Pancreas (tissue), 10 donors: ENCODE data around the gene CDH20. TPM values are rescaled to one million over a fixed set of nuclear protein-coding genes. Genes with fewer than 3 reads are reported as not detected.

ENCODE experiments used
- ATAC-seq, 4 donors: fragments of 200-7000 bp; cut with Tn5 transposase; one replicate each; pipeline versions ENCODE4 v1.8.0 to v1.9.1; 2020; ENCODE audit warnings: mild to moderate bottlenecking in 4 of 4, moderate library complexity in 4 of 4
- DNase-seq, 6 donors: peaks; one replicate each; pipeline ENCODE4 v3.0.0-alpha.2; 2020
- FAIRE-seq: peaks from 2 replicates; lab custom pipeline; 2012; peaks lifted over from hg19 to GRCh38; lab: Jason Lieb, UNC
- H3K27ac ChIP-seq, 4 donors: fragments of 200-600 bp; sonication (generic); 1 replicate in 3 of 4; 2 replicates in 1 of 4; pipeline versions ENCODE4 v1.5.0 to v1.8.0; 2020
- H3K27me3 ChIP-seq, 4 donors: fragments of 200-600 bp; one replicate each; pipeline ENCODE4 v1.8.0; 2021
- H3K36me3 ChIP-seq, 3 donors: fragments of 200-600 bp; sonication (generic) in 1 of 3; one replicate each; pipeline versions ENCODE4 v1.5.0 to v1.8.0; 2020 to 2021
- H3K4me1 ChIP-seq, 3 donors: fragments of 200-600 bp; one replicate each; pipeline ENCODE4 v1.8.0; 2021
- H3K4me3 ChIP-seq, 4 donors: fragments of 200-600 bp; sonication (generic) in 2 of 4; one replicate each; pipeline versions ENCODE4 v1.5.0 to v1.8.0; 2020 to 2021
- H3K9me3 ChIP-seq, 4 donors: fragments of 200-600 bp; one replicate each; pipeline ENCODE4 v1.8.0; 2021
- CTCF ChIP-seq, 4 donors: fragments of 200-600 bp; sonication (generic) in 3 of 4; IDR thresholded peaks; one replicate each; pipeline versions ENCODE4 v1.5.0 to v1.8.0; 2021; ENCODE audit warnings: antibody characterized with exemption in 4 of 4
- WGBS, 2 donors: extraction: QIAGEN DNeasy Blood & Tissue Kit; methylation state at CpG; one replicate each; pipeline ENCODE4 v1.1.7; 2013; 5-methylcytosine and 5-hydroxymethylcytosine counted together
- intact Hi-C, 3 donors: fragments of 100-400 bp; cut with DNase I; formaldehyde crosslinking; loops; one replicate each; pipeline versions ENCODE4 v1.11.1 to v1.14.2; 2022
- polyA plus RNA-seq, 2 donors: library from polyadenylated mRNA; stranded (reverse); fragments of 200-250 nt; gene quantifications; one replicate each; pipeline ENCODE4 v1.2.3, GENCODE V29; 2013
- total RNA-seq, 6 donors: library from RNA; stranded (reverse); fragmentation: NEBNext Ultra II Directional in 4 of 6; extraction: Animal tissue kit (Norgen Biotek cat#: 25700) in 4 of 6; gene quantifications; one replicate each; pipeline versions ENCODE4 v1.2.1 to v1.2.4, GENCODE V29; 2021 to 2023
- donor health status: healthy with polysubstance abuse.
- donor health status: DM: no; HTN: no; CAD: no; lungs with moderate emphysema.
- donor health status: DM: no; HTN: no; CAD: no.
- donor health status: control.
- donor health status: control.
- donor health status: Bipolar disorder and iron deficiency.
- donor health status: DM: yes; HTN: yes; CAD: no.
- donor health status: DM: no; HTN: no; CAD: no.
- donor health status: DM: no; HTN: no; CAD: no.
- donor health status: DM: yes; HTN: yes; CAD: no.

CDH20 gene
- total and polyA plus RNA-seq, 8 donors: 0.02 to 0.17 TPM; not detected in 6

- H3K4me1 ChIP-seq: no peaks in the 10 kb centered on the region
- intact Hi-C loops: loop anchor here in 1 of 3 donors (10.0 kb wide), 1 partner anchor 559 kb away; no protein-coding TSS in a partner anchor
- ATAC-seq: no peak
- no peak for FAIRE-seq
- no peak overlapping the region for H3K27ac ChIP-seq
- TF ChIP-seq CTCF (IDR thresholded peaks at IDR 0.05): no peak
- H3K9me3 ChIP-seq: no peaks in the 10 kb centered on the region
- no peaks in the 10 kb centered on the region for H3K36me3 ChIP-seq
- no peak for DNase-seq
- 49 to 60% methylated on average over 3 of the region's 3 CpGs for WGBS, 2 donors
- no peak overlapping the region for H3K4me3 ChIP-seq
- H3K27me3 ChIP-seq: no peaks in the 10 kb centered on the region
Measured at GRCh38 chr18:61575419-61575818, 242.2 kb downstream of the CDH20 start.

- no peak for TF ChIP-seq CTCF (IDR thresholded peaks at IDR 0.05)
- H3K9me3 ChIP-seq: no peaks in the 10 kb centered on the region
- WGBS, 2 donors: 52 to 68% methylated on average over 2 of the region's 2 CpGs
Measured at GRCh38 chr18:61578846-61579245, 245.6 kb downstream of the CDH20 start.

GRCh38 chr18:61579581-61579980 is 246.4 kb downstream of the CDH20 start:
- Histone ChIP-seq H3K4me1 (peaks cover 0 to 3% (median 0%) of the 10 kb centered on the region in 3 donors), H3K27me3 (no peaks in the 10 kb centered on the region), H3K9me3 (no peaks in the 10 kb centered on the region), H3K4me3 (no peak overlapping the region), H3K36me3 (no peaks in the 10 kb centered on the region), H3K27ac (no peak overlapping the region)
- ATAC-seq (no peak), FAIRE-seq (no peak), DNase-seq (no peak)
- intact Hi-C loops: loop anchor here in 1 of 3 donors (10.0 kb wide), 1 partner anchor 555 kb away; no protein-coding TSS in a partner anchor
- 49 to 52% methylated on average over 2 of the region's 2 CpGs for WGBS, 2 donors
- TF ChIP-seq CTCF (IDR thresholded peaks at IDR 0.05): no peak

More at GRCh38 chr18:61578846-61579245, 245.6 kb downstream of the CDH20 start:
- ATAC-seq (no peak), FAIRE-seq (no peak), DNase-seq (no peak)
- H3K27ac ChIP-seq: no peak overlapping the region
- peaks cover 0 to 3% (median 0%) of the 10 kb centered on the region in 3 donors for H3K4me1 ChIP-seq
- no peaks in the 10 kb centered on the region for H3K27me3 ChIP-seq
- H3K36me3 ChIP-seq: no peaks in the 10 kb centered on the region
- intact Hi-C loops: loop anchor here in 1 of 3 donors (10.0 kb wide), 1 partner anchor 556 kb away; no protein-coding TSS in a partner anchor
- no peak overlapping the region for H3K4me3 ChIP-seq

GRCh38 chr18:61580046-61580445 is 246.8 kb downstream of the CDH20 start:
- H3K27ac ChIP-seq: no peak overlapping the region
- no peaks in the 10 kb centered on the region for H3K9me3 ChIP-seq
- no peaks in the 10 kb centered on the region for H3K36me3 ChIP-seq
- ATAC-seq (no peak), FAIRE-seq (no peak), DNase-seq (no peak)
- intact Hi-C loops: loop anchor here in 1 of 3 donors (10.0 kb wide), 1 partner anchor 315 kb away; the partner anchor contains the start of gene RNF152
- no peaks in the 10 kb centered on the region for H3K27me3 ChIP-seq
- 63 to 65% methylated on average over 2 of the region's 2 CpGs for WGBS, 2 donors
- TF ChIP-seq CTCF (IDR thresholded peaks at IDR 0.05): no peak
- H3K4me1 ChIP-seq: peaks cover 1 to 3% (median 2%) of the 10 kb centered on the region in 3 donors
- H3K4me3 ChIP-seq: no peak overlapping the region

GRCh38 chr18:61581578-61582201 is 248.5 kb downstream of the CDH20 start:
- ATAC-seq (peak; percentile 96 to 99 (median 98)), FAIRE-seq (no peak), DNase-seq (peak; percentile 60 to 94 (median 78))
- WGBS, 2 donors: 6% methylated on average over 22 of the region's 22 CpGs
- Histone ChIP-seq H3K4me3 (peak overlapping the region in 2 of 4 donors; percentile 21 to 40), H3K9me3 (no peaks in the 10 kb centered on the region), H3K27ac (no peak overlapping the region), H3K27me3 (no peaks in the 10 kb centered on the region), H3K36me3 (no peaks in the 10 kb centered on the region), H3K4me1 (peaks cover 3% of the 10 kb centered on the region in 3 donors)
- intact Hi-C loops: loop anchor here in 1 of 3 donors (10.0 kb wide), 1 partner anchor 313 kb away; the partner anchor contains the start of gene RNF152
- TF ChIP-seq CTCF (IDR thresholded peaks at IDR 0.05): peak; percentile 97 to 98 (median 98)
